AG04450 (cell line): ENCODE results near the gene HOXC9. TPM values are rescaled to one million over a fixed set of nuclear protein-coding genes. Genes with fewer than 3 reads are reported as not detected.

Source experiments
- CTCF ChIA-PET: fragments of 300-600, 350-600 bp; formaldehyde crosslinking; extraction: SDS; loops from one replicate; lab custom pipeline; 2022; ENCODE audit warnings: antibody characterized with exemption, inconsistent platforms; lab: Charles Lee
- POLR2A ChIA-PET: fragments of 350-600 bp; formaldehyde crosslinking; extraction: SDS; loops from one replicate; lab custom pipeline; 2021; ENCODE audit warnings: antibody characterized with exemption, inconsistent platforms; lab: Yijun Ruan, JAX
- DNase-seq: peaks from one replicate; pipeline ENCODE4 v3.0.0-alpha.2; 2011; ENCODE audit warnings: low read depth, low spot score
- H3K27ac ChIP-seq: one replicate; pipeline ENCODE4 v1.5.1; 2012; ENCODE audit warnings: low read depth, low read length, control low read depth
- H3K27me3 ChIP-seq: one replicate; pipeline ENCODE4 v1.6.0; 2012; ENCODE audit warnings: low read length; ENCODE audit not compliant: control insufficient read depth, insufficient read depth
- H3K4me3 ChIP-seq: 2 replicates; pipeline ENCODE4 v1.5.1; 2011; ENCODE audit warnings: mild to moderate bottlenecking, low read depth, low read length, control low read depth
- H3K9me3 ChIP-seq: 2 replicates; pipeline ENCODE4 v1.5.1; 2012; ENCODE audit warnings: low read length; ENCODE audit not compliant: control insufficient read depth, insufficient read depth
- polyA plus RNA-seq: library from polyadenylated mRNA; depleted of rRNA; stranded (reverse); fragments of >200 nt; gene quantifications from 2 replicates; pipeline ENCODE4 v1.2.3, GENCODE V29; 2011
- TF ChIP-seq, protein P1 (sequence below): IDR thresholded peaks from 2 replicates; pipeline ENCODE4 v1.5.1; 2011; ENCODE audit warnings: low read depth, low read length, control low read depth, inconsistent platforms

Gene HOXC9
- polyA plus RNA-seq, 1 experiment, result not detected

DNA sequence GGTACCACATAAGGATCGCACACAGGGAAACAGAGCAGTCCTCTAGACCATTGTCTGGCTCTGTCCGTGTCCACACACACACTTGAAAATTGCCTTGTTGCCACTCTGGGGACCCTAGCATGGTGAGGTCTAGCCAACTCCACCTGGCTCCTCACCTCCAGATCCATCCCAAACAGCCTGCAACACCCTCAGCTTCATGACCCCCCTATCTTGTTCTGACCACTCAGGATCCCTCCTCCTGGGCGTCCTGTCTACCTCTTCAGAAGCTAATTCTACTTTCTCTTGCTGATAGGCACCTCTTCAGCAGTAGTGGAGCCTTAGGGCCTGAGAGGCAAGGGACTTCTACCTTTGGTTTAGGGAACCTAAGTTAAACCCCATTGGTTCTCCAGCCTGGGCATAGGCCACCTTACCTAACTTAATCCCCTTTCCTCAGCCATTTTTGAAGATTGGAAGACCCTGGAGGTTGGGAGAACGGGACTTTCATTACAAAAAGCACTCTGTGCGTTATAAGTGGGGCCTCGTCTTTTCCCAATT, 32.2 kb downstream of the HOXC9 start:
- Histone ChIP-seq H3K27ac (no peak overlapping the region), H3K9me3 (peaks cover 21% of the 10 kb centered on the region), H3K27me3 (peaks cover 85% of the 10 kb centered on the region), H3K4me3 (no peak overlapping the region)
- TF ChIP-seq, protein P1, sequence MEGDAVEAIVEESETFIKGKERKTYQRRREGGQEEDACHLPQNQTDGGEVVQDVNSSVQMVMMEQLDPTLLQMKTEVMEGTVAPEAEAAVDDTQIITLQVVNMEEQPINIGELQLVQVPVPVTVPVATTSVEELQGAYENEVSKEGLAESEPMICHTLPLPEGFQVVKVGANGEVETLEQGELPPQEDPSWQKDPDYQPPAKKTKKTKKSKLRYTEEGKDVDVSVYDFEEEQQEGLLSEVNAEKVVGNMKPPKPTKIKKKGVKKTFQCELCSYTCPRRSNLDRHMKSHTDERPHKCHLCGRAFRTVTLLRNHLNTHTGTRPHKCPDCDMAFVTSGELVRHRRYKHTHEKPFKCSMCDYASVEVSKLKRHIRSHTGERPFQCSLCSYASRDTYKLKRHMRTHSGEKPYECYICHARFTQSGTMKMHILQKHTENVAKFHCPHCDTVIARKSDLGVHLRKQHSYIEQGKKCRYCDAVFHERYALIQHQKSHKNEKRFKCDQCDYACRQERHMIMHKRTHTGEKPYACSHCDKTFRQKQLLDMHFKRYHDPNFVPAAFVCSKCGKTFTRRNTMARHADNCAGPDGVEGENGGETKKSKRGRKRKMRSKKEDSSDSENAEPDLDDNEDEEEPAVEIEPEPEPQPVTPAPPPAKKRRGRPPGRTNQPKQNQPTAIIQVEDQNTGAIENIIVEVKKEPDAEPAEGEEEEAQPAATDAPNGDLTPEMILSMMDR, result no peak
- CTCF ChIA-PET, result interaction anchor here (0.7 to 2.5 kb wide), 11 partner anchors 24 to 182 kb away, joined by 3 to 11 read pairs (median 4); partner anchors contain the start of gene HOXC8
- DNase-seq, result no peak
- POLR2A ChIA-PET, result no interaction called here

DNA sequence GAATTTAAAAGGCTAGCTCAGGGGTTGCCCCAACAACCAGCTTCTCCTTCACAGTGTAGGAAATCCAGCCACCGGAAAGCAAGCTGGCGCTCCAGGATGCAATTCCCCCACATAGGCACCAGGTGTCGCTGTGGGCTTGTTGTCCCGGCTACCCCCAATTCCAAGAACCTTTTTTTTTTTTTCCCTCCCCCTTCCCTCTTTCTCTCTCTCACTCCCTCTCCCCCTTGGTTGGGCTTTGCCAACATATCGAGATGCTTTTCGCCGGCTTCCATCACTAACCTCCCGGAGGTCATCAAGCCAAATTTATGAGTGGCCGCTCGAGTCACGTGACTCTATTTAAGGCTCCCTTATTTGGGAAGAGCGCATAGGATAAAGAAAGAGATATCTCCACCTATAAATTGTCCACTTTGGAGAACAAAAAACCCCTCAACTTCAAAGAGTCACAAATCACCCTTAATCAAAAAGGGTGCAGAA, 32.7 kb downstream of the HOXC9 start, which contains the start of gene HOXC5:
TSS of gene HOXC5 (plus strand) at position 424 of the 474 bp plus-strand sequence. CDS start 73 bp downstream, outside the sequence.
- no peak for DNase-seq
- H3K27me3 ChIP-seq, result peaks cover 85% of the 10 kb centered on the region
- TF ChIP-seq, protein P1, result peak; percentile 75
- POLR2A ChIA-PET, result no interaction called here
- no peak within 1 kb of the TSS for H3K4me3 ChIP-seq
- no peak within 1 kb of the TSS for H3K27ac ChIP-seq
- H3K9me3 ChIP-seq, result peaks cover 21% of the 10 kb centered on the region
- CTCF ChIA-PET, result interaction anchor here (0.7 to 2.5 kb wide), 13 partner anchors 24 to 786 kb away, joined by 3 to 11 read pairs (median 4); partner anchors contain the start of gene HOXC8

DNA sequence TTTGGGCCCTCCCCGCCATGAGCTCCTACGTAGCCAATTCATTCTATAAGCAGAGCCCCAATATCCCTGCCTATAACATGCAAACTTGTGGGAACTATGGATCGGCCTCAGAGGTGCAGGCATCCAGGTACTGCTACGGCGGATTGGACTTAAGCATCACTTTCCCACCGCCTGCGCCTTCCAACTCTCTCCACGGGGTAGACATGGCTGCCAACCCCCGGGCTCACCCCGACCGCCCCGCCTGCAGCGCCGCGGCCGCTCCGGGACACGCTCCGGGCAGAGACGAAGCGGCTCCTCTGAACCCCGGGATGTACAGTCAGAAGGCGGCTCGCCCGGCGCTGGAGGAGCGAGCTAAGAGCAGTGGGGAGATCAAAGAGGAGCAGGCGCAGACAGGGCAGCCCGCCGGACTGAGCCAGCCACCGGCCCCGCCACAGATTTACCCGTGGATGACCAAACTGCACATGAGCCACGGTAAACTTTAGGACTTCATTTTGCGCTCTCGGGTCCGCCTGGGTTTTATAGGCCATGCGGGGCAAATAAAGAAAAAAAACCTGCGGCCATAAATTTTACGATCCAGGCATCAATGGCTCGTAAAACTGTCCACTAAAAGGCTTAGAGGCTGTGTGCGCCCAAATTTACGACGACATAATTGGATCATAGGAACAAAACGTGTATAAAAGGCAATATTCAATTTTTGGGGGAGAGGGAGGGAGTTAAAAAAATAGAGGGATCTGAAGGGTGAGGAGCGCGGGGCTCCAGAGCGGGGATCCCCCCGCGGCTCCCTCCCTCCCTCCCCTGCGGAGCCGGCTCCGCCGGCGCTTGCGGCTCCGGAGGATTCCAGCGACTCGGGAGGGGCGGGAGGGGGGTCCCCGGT, 33.4 kb downstream of the HOXC9 start:
- ChIA-PET POLR2A (no interaction called here), CTCF (interaction anchor here (0.7 to 2.5 kb wide), 8 partner anchors 138 to 785 kb away, joined by 3 to 11 read pairs (median 4); no protein-coding TSS in a partner anchor)
- TF ChIP-seq, protein P1, result no peak
- Histone ChIP-seq H3K4me3 (no peak overlapping the region), H3K9me3 (peaks cover 21% of the 10 kb centered on the region), H3K27ac (no peak overlapping the region), H3K27me3 (peaks cover 83% of the 10 kb centered on the region)
- DNase-seq, result no peak

DNA sequence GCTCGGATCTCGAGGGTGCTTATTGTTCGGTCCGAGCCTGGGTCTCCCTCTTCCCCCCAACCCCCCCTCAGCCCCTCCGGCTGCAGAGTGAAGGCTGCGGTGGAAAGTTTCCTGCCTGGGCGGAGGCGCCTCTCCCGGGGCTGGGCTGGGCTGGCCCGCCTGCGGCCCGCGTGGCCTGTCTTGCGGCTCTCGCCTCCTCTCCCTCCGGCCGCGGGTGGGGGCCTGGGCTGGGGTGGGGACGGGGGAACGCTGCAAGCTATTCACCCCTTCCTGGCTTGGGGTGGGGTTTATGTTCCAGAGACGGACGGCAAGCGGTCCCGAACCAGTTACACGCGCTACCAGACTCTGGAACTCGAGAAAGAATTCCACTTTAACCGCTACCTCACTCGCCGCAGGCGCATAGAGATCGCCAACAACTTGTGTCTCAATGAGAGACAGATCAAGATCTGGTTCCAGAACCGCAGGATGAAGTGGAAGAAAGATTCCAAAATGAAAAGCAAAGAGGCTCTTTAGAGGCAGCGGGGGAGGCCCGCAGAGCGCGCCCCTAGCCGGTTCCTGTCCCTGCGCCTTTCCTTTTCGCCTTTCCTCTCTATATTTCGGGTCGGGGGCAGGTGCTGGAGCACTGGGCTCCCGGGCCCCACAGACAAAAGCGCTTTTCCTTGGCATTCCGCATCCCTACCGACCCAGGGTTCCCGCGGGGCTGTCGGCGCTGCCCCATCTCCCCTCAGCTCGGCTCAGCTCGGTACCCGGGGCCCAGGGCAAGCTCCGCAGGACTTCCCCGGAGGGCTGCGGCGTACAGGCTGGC, 34.2 kb downstream of the HOXC9 start:
- ChIA-PET CTCF (no interaction called here), POLR2A (no interaction called here)
- TF ChIP-seq, protein P1, result no peak
- no peak overlapping the region for H3K4me3 ChIP-seq
- no peak overlapping the region for H3K27ac ChIP-seq
- peaks cover 21% of the 10 kb centered on the region for H3K9me3 ChIP-seq
- peaks cover 84% of the 10 kb centered on the region for H3K27me3 ChIP-seq
- no peak for DNase-seq
